ENCODE measurements around the gene CYP2A13. TPM values are rescaled to one million over a fixed set of nuclear protein-coding genes. Genes with fewer than 3 reads are reported as not detected.
"Not testable (repeated sequence)": the region's sequence is repeated elsewhere in the genome, so short reads cannot be mapped to it uniquely, and the experiment has no call there.

CYP2A13 gene
- total RNA-seq = not detected in 2 replicates

- no peak within 1 kb of the TSS for H3K4me3 Mint-ChIP-seq
These were observed at the start of gene CYP2A13 for GRCh38 chr19:41088151-41088550. CYP2A13 (plus strand) TSS chr19:41088451; CDS start chr19:41088472, 21 bp downstream.

GRCh38 chr19:41039806-41040205, 48.4 kb upstream of the CYP2A13 start:
- Mint-ChIP-seq H3K9me3 (peaks cover 5% of the 10 kb centered on the region), H3K27me3 (ENCODE audit: insufficient read depth) (peaks cover 23% of the 10 kb centered on the region), H3K4me1 (ENCODE audit: low read depth) (no peaks in the 10 kb centered on the region), H3K4me3 (no peak overlapping the region), H3K27ac (no peak overlapping the region), H3K36me3 (ENCODE audit: low read depth) (no peaks in the 10 kb centered on the region)
- intact Hi-C loops (cut with micrococcal nuclease) = no loop called here
- DNase-seq (ENCODE audit: low spot score) = no peak

More at GRCh38 chr19:41088151-41088550, at the start of gene CYP2A13:
- H3K27me3 Mint-ChIP-seq (ENCODE audit: insufficient read depth) = peaks cover 34% of the 10 kb centered on the region
- H3K9me3 Mint-ChIP-seq = no peaks in the 10 kb centered on the region
- intact Hi-C loops (cut with micrococcal nuclease) = no loop called here
- H3K4me1 Mint-ChIP-seq (ENCODE audit: low read depth) = no peaks in the 10 kb centered on the region
- DNase-seq (ENCODE audit: low spot score) = no peak
- no peak within 1 kb of the TSS for H3K27ac Mint-ChIP-seq
- no peaks in the 10 kb centered on the region for H3K36me3 Mint-ChIP-seq (ENCODE audit: low read depth)

GRCh38 chr19:41045095-41045494, 43.2 kb upstream of the CYP2A13 start:
- intact Hi-C loops (cut with micrococcal nuclease); H3K27ac Mint-ChIP-seq; H3K36me3 Mint-ChIP-seq (ENCODE audit: low read depth); DNase-seq (ENCODE audit: low spot score); H3K4me1 Mint-ChIP-seq (ENCODE audit: low read depth); H3K9me3 Mint-ChIP-seq; H3K4me3 Mint-ChIP-seq: not testable (repeated sequence)
- peaks cover 21% of the 10 kb centered on the region for H3K27me3 Mint-ChIP-seq (ENCODE audit: insufficient read depth)

- DNase-seq (ENCODE audit: low spot score) = no peak
- Mint-ChIP-seq H3K27ac (no peak overlapping the region), H3K9me3 (no peaks in the 10 kb centered on the region), H3K4me1 (ENCODE audit: low read depth) (no peaks in the 10 kb centered on the region), H3K36me3 (ENCODE audit: low read depth) (no peaks in the 10 kb centered on the region), H3K4me3 (no peak overlapping the region), H3K27me3 (ENCODE audit: insufficient read depth) (peaks cover 22% of the 10 kb centered on the region)
- intact Hi-C loops (cut with micrococcal nuclease) = no loop called here
These were observed 37.8 kb upstream of the CYP2A13 start for GRCh38 chr19:41050426-41050825.

GRCh38 chr19:41052162-41052561, 36.1 kb upstream of the CYP2A13 start:
- H3K9me3 Mint-ChIP-seq; H3K27ac Mint-ChIP-seq; H3K4me1 Mint-ChIP-seq (ENCODE audit: low read depth); H3K4me3 Mint-ChIP-seq; intact Hi-C loops (cut with micrococcal nuclease); DNase-seq (ENCODE audit: low spot score); H3K36me3 Mint-ChIP-seq (ENCODE audit: low read depth): not testable (repeated sequence)
- H3K27me3 Mint-ChIP-seq (ENCODE audit: insufficient read depth) = peaks cover 23% of the 10 kb centered on the region

- H3K4me1 Mint-ChIP-seq (ENCODE audit: low read depth); DNase-seq (ENCODE audit: low spot score); H3K36me3 Mint-ChIP-seq (ENCODE audit: low read depth); intact Hi-C loops (cut with micrococcal nuclease); H3K27ac Mint-ChIP-seq; H3K4me3 Mint-ChIP-seq; H3K9me3 Mint-ChIP-seq: not testable (repeated sequence)
- peaks cover 22% of the 10 kb centered on the region for H3K27me3 Mint-ChIP-seq (ENCODE audit: insufficient read depth)
These were observed 34.9 kb upstream of the CYP2A13 start for GRCh38 chr19:41053331-41053730.

- H3K27ac Mint-ChIP-seq = no peak overlapping the region
- no peaks in the 10 kb centered on the region for H3K36me3 Mint-ChIP-seq (ENCODE audit: low read depth)
- no peaks in the 10 kb centered on the region for H3K9me3 Mint-ChIP-seq
These were observed 23.2 kb upstream of the CYP2A13 start for GRCh38 chr19:41064974-41065569.

GRCh38 chr19:41076286-41076685, 12.0 kb upstream of the CYP2A13 start:
- intact Hi-C loops (cut with micrococcal nuclease) = no loop called here
- H3K27ac Mint-ChIP-seq = no peak overlapping the region
- no peak overlapping the region for H3K4me3 Mint-ChIP-seq
- no peak for DNase-seq (ENCODE audit: low spot score)
- H3K36me3 Mint-ChIP-seq (ENCODE audit: low read depth) = no peaks in the 10 kb centered on the region
- no peaks in the 10 kb centered on the region for H3K9me3 Mint-ChIP-seq
- H3K27me3 Mint-ChIP-seq (ENCODE audit: insufficient read depth) = peaks cover 30% of the 10 kb centered on the region
- H3K4me1 Mint-ChIP-seq (ENCODE audit: low read depth) = no peaks in the 10 kb centered on the region

More at GRCh38 chr19:41064974-41065569, 23.2 kb upstream of the CYP2A13 start:
- no peaks in the 10 kb centered on the region for H3K4me1 Mint-ChIP-seq (ENCODE audit: low read depth)
- no peak overlapping the region for H3K4me3 Mint-ChIP-seq
- intact Hi-C loops (cut with micrococcal nuclease) = no loop called here
- no peak for DNase-seq (ENCODE audit: low spot score)
- peaks cover 20% of the 10 kb centered on the region for H3K27me3 Mint-ChIP-seq (ENCODE audit: insufficient read depth)

- H3K27ac Mint-ChIP-seq = no peak overlapping the region
- DNase-seq (ENCODE audit: low spot score) = no peak
- no peaks in the 10 kb centered on the region for H3K4me1 Mint-ChIP-seq (ENCODE audit: low read depth)
- peaks cover 15% of the 10 kb centered on the region for H3K27me3 Mint-ChIP-seq (ENCODE audit: insufficient read depth)
- H3K4me3 Mint-ChIP-seq = no peak overlapping the region
- intact Hi-C loops (cut with micrococcal nuclease) = no loop called here
- no peaks in the 10 kb centered on the region for H3K36me3 Mint-ChIP-seq (ENCODE audit: low read depth)
- no peaks in the 10 kb centered on the region for H3K9me3 Mint-ChIP-seq
These were observed 4.7 kb upstream of the CYP2A13 start for GRCh38 chr19:41083516-41083915.

- intact Hi-C loops (cut with micrococcal nuclease) = no loop called here
- Mint-ChIP-seq H3K4me3 (no peak overlapping the region), H3K4me1 (ENCODE audit: low read depth) (no peaks in the 10 kb centered on the region), H3K9me3 (no peaks in the 10 kb centered on the region), H3K36me3 (ENCODE audit: low read depth) (no peaks in the 10 kb centered on the region), H3K27me3 (ENCODE audit: insufficient read depth) (peaks cover 24% of the 10 kb centered on the region), H3K27ac (no peak overlapping the region)
- DNase-seq (ENCODE audit: low spot score) = no peak
These were observed 2.4 kb upstream of the CYP2A13 start for GRCh38 chr19:41085748-41086415.

GRCh38 chr19:41089959-41090358, 1.7 kb downstream of the CYP2A13 start:
- Mint-ChIP-seq H3K36me3 (ENCODE audit: low read depth) (no peaks in the 10 kb centered on the region), H3K27ac (no peak overlapping the region), H3K9me3 (no peaks in the 10 kb centered on the region), H3K4me3 (no peak overlapping the region), H3K27me3 (ENCODE audit: insufficient read depth) (peaks cover 34% of the 10 kb centered on the region), H3K4me1 (ENCODE audit: low read depth) (no peaks in the 10 kb centered on the region)
- intact Hi-C loops (cut with micrococcal nuclease) = no loop called here
- no peak for DNase-seq (ENCODE audit: low spot score)

- Mint-ChIP-seq H3K4me1 (ENCODE audit: low read depth) (no peaks in the 10 kb centered on the region), H3K27me3 (ENCODE audit: insufficient read depth) (peaks cover 15% of the 10 kb centered on the region)
These were observed 7.5 kb downstream of the CYP2A13 start for GRCh38 chr19:41095703-41096102.

GRCh38 chr19:41096353-41096752, 8.1 kb downstream of the CYP2A13 start:
- no peak overlapping the region for H3K4me3 Mint-ChIP-seq
- peaks cover 2% of the 10 kb centered on the region for H3K9me3 Mint-ChIP-seq
- DNase-seq (ENCODE audit: low spot score) = no peak
- no peak overlapping the region for H3K27ac Mint-ChIP-seq
- intact Hi-C loops (cut with micrococcal nuclease) = no loop called here
- H3K27me3 Mint-ChIP-seq (ENCODE audit: insufficient read depth) = peaks cover 10% of the 10 kb centered on the region
- no peaks in the 10 kb centered on the region for H3K36me3 Mint-ChIP-seq (ENCODE audit: low read depth)
- no peaks in the 10 kb centered on the region for H3K4me1 Mint-ChIP-seq (ENCODE audit: low read depth)

More at GRCh38 chr19:41095703-41096102, 7.5 kb downstream of the CYP2A13 start:
- H3K36me3 Mint-ChIP-seq (ENCODE audit: low read depth) = no peaks in the 10 kb centered on the region
- H3K27ac Mint-ChIP-seq = no peak overlapping the region
- intact Hi-C loops (cut with micrococcal nuclease) = no loop called here
- no peak for DNase-seq (ENCODE audit: low spot score)
- no peaks in the 10 kb centered on the region for H3K9me3 Mint-ChIP-seq
- H3K4me3 Mint-ChIP-seq = no peak overlapping the region

All from activated T-helper 1 cell treated with anti-CD3 and anti-CD28 coated beads, Interleukin-12 subunit alpha, Interleukin-12 subunit beta, Interleukin-2, Interleukin-4 antibody, amounts not matched to agents 30 ng/mL and 10 ng/mL and 1 ng/mL, durations not matched to agents 14 hours and 24 hours and 36 hours (primary cell).